K562 (cell line): ENCODE measurements around the gene ZFP82. TPM values are rescaled to one million over a fixed set of nuclear protein-coding genes. Genes with fewer than 3 reads are reported as not detected.
A peak's percentile ranks its signal among the peaks of the same experiment; 100 is the strongest.

Experiments
- ASH1L ChIP-seq: fragments of 450-650 bp; IDR thresholded peaks from 2 replicates; pipeline ENCODE4 v1.6.1; 2018; ENCODE audit warnings: borderline replicate concordance, mild to moderate bottlenecking, low read depth; ENCODE audit not compliant: partially characterized antibody
- BHLHE40 ChIP-seq: IDR thresholded peaks from 2 replicates; pipeline ENCODE4 v1.6.1; 2011; ENCODE audit warnings: low read length, improper control_type of control experiment
- CCNT2 ChIP-seq: IDR thresholded peaks from 2 replicates; pipeline ENCODE4 v1.6.1; 2011; ENCODE audit warnings: borderline replicate concordance, low read depth, mild to moderate bottlenecking, moderate library complexity, mixed read lengths, low read length; ENCODE audit not compliant: insufficient read length; ENCODE audit errors: extremely low read depth
- ELF2 ChIP-seq: fragments of 250-450 bp; sonication (Bioruptor Pico); IDR thresholded peaks from 2 replicates; pipeline ENCODE4 v1.5.0; 2021; ENCODE audit warnings: mild to moderate bottlenecking
- ETS1 ChIP-seq: conservative IDR thresholded peaks from 2 replicates; pipeline ENCODE4 v1.6.1; 2011; ENCODE audit warnings: low read depth, mild to moderate bottlenecking, low read length; ENCODE audit not compliant: control insufficient read depth
- HINFP ChIP-seq: fragments of 450-650 bp; conservative IDR thresholded peaks from 2 replicates; pipeline ENCODE4 v1.6.1; 2016; ENCODE audit warnings: missing genetic modification characterization, low read depth, mild to moderate bottlenecking, control low read depth, missing compliant biosample characterization
- LCOR ChIP-seq: sonication (generic); formaldehyde crosslinking; IDR thresholded peaks from 2 replicates; pipeline ENCODE4 v1.8.0; 2022; ENCODE audit warnings: mild to moderate bottlenecking, missing genetic modification reagents
- MAFF ChIP-seq: IDR thresholded peaks from 2 replicates; pipeline ENCODE4 v1.6.1; 2012; ENCODE audit warnings: low read length, improper control_type of control experiment
- MAFK ChIP-seq: IDR thresholded peaks from 2 replicates; pipeline ENCODE4 v1.6.1; 2011; ENCODE audit warnings: low read length, improper control_type of control experiment
- MEIS2 ChIP-seq: fragments of 450-650 bp; IDR thresholded peaks from 2 replicates; pipeline ENCODE4 v1.6.1; 2014; ENCODE audit warnings: mild to moderate bottlenecking; ENCODE audit not compliant: partially characterized antibody
- PHTF2 ChIP-seq: fragments of 250-450 bp; sonication (Bioruptor Pico); IDR thresholded peaks from 2 replicates; pipeline ENCODE4 v1.5.0; 2021; ENCODE audit warnings: mild to moderate bottlenecking
- PRDM10 ChIP-seq: fragments of 450-650 bp; IDR thresholded peaks from 2 replicates; pipeline ENCODE4 v1.6.1; 2018; ENCODE audit not compliant: partially characterized antibody
- RAD21 ChIP-seq, 2 experiments: fragments of 250-450 bp in 1 of 2; fragments of 450-650 bp in 1 of 2; sonication (Bioruptor Pico) in 1 of 2; formaldehyde crosslinking in 1 of 2; IDR thresholded peaks in 1 of 2; conservative IDR thresholded peaks in 1 of 2; 2 replicates each; pipeline versions ENCODE4 v1.4.0 to v1.8.0; 2020 to 2022; ENCODE audit warnings: mild to moderate bottlenecking in 2 of 2, moderate library complexity in 1 of 2
- RNF2 ChIP-seq: sonication (generic); IDR thresholded peaks from 2 replicates; pipeline ENCODE4 v1.6.1; 2016
- SIN3B ChIP-seq: fragments of 450-650 bp; IDR thresholded peaks from 2 replicates; pipeline ENCODE4 v1.6.1; 2017; ENCODE audit warnings: low read depth, mild to moderate bottlenecking, moderate library complexity
- STAT5B ChIP-seq: fragments of 250-450 bp; sonication (Bioruptor Pico); IDR thresholded peaks from 2 replicates; pipeline ENCODE4 v1.8.0; 2021; ENCODE audit warnings: mild to moderate bottlenecking, inconsistent platforms
- TAF1 ChIP-seq: IDR thresholded peaks from 2 replicates; pipeline ENCODE4 v1.6.1; 2011; ENCODE audit warnings: mild to moderate bottlenecking, low read length, moderate library complexity; ENCODE audit not compliant: insufficient read depth, control insufficient read depth, severe bottlenecking; ENCODE audit errors: extremely low read depth
- VEZF1 ChIP-seq: fragments of 200-800 bp; sonication (Bioruptor generic); IDR thresholded peaks from 2 replicates; pipeline ENCODE4 v1.6.1; 2017; ENCODE audit warnings: missing genetic modification characterization, missing compliant biosample characterization
- ZBTB17 ChIP-seq: fragments of 450-650 bp; formaldehyde crosslinking; IDR thresholded peaks from 2 replicates; pipeline ENCODE4 v1.4.0; 2020; ENCODE audit warnings: mild to moderate bottlenecking
- polyA plus RNA-seq, 8 experiments: library from polyadenylated mRNA; depleted of rRNA in 4 of 8; stranded (reverse) in 5 of 8; unstranded in 3 of 8; fragments of >200 nt; fragmentation: Nextera tagmentation in 2 of 8; fragmentation: Illumina TruSeq in 1 of 8; extraction: Ambion mirVana in 2 of 8; extraction: Trizol in 1 of 8; gene quantifications; 2 replicates each; pipeline versions ENCODE4 v1.2.1 to v1.2.3, GENCODE V29; 2011 to 2014; ENCODE audit warnings: inconsistent platforms in 1 of 8, missing spikeins in 1 of 8
- total RNA-seq, 7 experiments: library from RNA; depleted of rRNA in 6 of 7; stranded (reverse); fragments of >200 nt in 6 of 7; fragmentation: Illumina TruSeq in 2 of 7; extraction: Trizol in 2 of 7; gene quantifications; 2 replicates each; pipeline versions ENCODE4 v1.2.1 to v1.2.3, GENCODE V29; 2011 to 2021; ENCODE audit warnings: low replicate concordance in 1 of 7

Gene ZFP82
- total and polyA plus RNA-seq, 9 of the 15 experiments (the other 6 are each of a cell fraction or from before 2014, with no cell fraction given), result 2.2 to 7.0 (median 3.0) TPM

- peak; percentile 99 for TF ChIP-seq PRDM10
- peak; percentile 26; the same call in 1 of the 2 replicates for TF ChIP-seq ZBTB17
- no peak for TF ChIP-seq MAFF
- 0 out of 2 replicates have a peak, but pooled peaks have one; percentile 40 for TF ChIP-seq RNF2
- 0 out of 2 replicates have a peak, but pooled peaks have one; percentile 28 for TF ChIP-seq LCOR (CRISPR knock-in tag)
- peak; percentile 73 for TF ChIP-seq ELF2 (CRISPR knock-in tag)
- peak; percentile 25 for TF ChIP-seq TAF1
- peak; percentile 78 for TF ChIP-seq MEIS2
- TF ChIP-seq PHTF2 (CRISPR knock-in tag), result no peak
- peak; percentile 74 for TF ChIP-seq VEZF1
- TF ChIP-seq MAFK, result no peak
- no peak for TF ChIP-seq STAT5B (CRISPR knock-in tag)
- TF ChIP-seq SIN3B, result peak; percentile 20; the same call in 1 of the 2 replicates
- peak; percentile 70 for TF ChIP-seq HINFP
- TF ChIP-seq BHLHE40, result peak; percentile 63
- TF ChIP-seq RAD21 (CRISPR knock-in tag; conservative IDR thresholded peaks at IDR 0.05 in 1 of 2, IDR thresholded peaks at IDR 0.05 in 1 of 2), result peak; percentile 25 to 57
- peak; percentile 37 for TF ChIP-seq CCNT2
- peak; percentile 61 for TF ChIP-seq ASH1L
- TF ChIP-seq ETS1, result peak; percentile 78
Observed at GRCh38 chr19:36378625-36379509, 39.6 kb downstream of the ZFP82 start, which contains the start of gene ZFP14 (continued).
